Nasal cavity respiratory epithelium epithelial cell of viscerocranial mucosa (primary cell): ENCODE results near the gene SERPINB8. TPM values are rescaled to one million over a fixed set of nuclear protein-coding genes. Genes with fewer than 3 reads are reported as not detected.

ENCODE experiments used
- total RNA-seq: library from RNA; depleted of rRNA; stranded (reverse); fragments of >200 nt; gene quantifications from 2 replicates; pipeline ENCODE4 v1.2.3, GENCODE V29; 2014

SERPINB8 gene
- total RNA-seq, result 29.2 and 41.0 TPM in 2 replicates

GRCh38 chr18:63969942-63970808 lies at the start of gene SERPINB8:
TSS of gene SERPINB8 (plus strand) at chr18:63970081. CDS start at chr18:63978309, 8,228 bp downstream.

GRCh38 chr18:63949068-63949737 lies 20.7 kb upstream of the SERPINB8 start, which contains the start of gene HMSD:
TSS of gene HMSD (plus strand) at chr18:63949301. CDS start at chr18:63953456, 4,155 bp downstream.

Other genes starting within 250 kb of the SERPINB8 start
- gene SERPINB7, start 194.7 kb upstream of the SERPINB8 start, total RNA-seq, result 32.6 and 116 TPM in 2 replicates
- 44.4 and 182 TPM in 2 replicates for gene SERPINB2, start 82.4 kb upstream of the SERPINB8 start, total RNA-seq
- gene SERPINB10, start 62.1 kb upstream of the SERPINB8 start, total RNA-seq, result under 0.01 and 0.43 TPM in 2 replicates
- gene HMSD, start 20.8 kb upstream of the SERPINB8 start, total RNA-seq, result under 0.01 TPM in 1 of 2 replicates, not detected in the other
- not detected in 2 replicates for gene LINC00305, start 179.0 kb downstream of the SERPINB8 start, total RNA-seq